GM18951 (cell line): ENCODE measurements around the gene PVRIG.
"Not testable (repeated sequence)": the region's sequence is repeated elsewhere in the genome, so short reads cannot be mapped to it uniquely, and the experiment has no call there.

Source experiments
- POLR2A ChIP-seq: IDR thresholded peaks from 4 replicates; pipeline ENCODE4 v1.6.1; 2011; ENCODE audit warnings: mild to moderate bottlenecking; ENCODE audit not compliant: insufficient read length, insufficient read depth; ENCODE audit errors: extremely low read depth
- in situ Hi-C: fragments of 300-500 bp; cut with MboI; formaldehyde crosslinking; loops from one replicate; pipeline ENCODE4 v1.12.0; 2022; ENCODE audit warnings: low sequenced_read_pairs, mixed read lengths, inconsistent platforms; ENCODE audit not compliant: unreplicated experiment

PVRIG gene

GRCh38 chr7:100219801-100220585 lies at the start of gene PVRIG:
PVRIG (plus strand) TSS chr7:100219949; CDS start chr7:100219971, 22 bp downstream.
- in situ Hi-C loops = loop anchor here (10.0 kb wide), 2 partner anchors 75 to 125 kb away; partner anchors contain the start of gene LAMTOR4

- in situ Hi-C loops = no loop called here
- no peak for TF ChIP-seq POLR2A
Measured at GRCh38 chr7:100170101-100170897, 49.5 kb upstream of the PVRIG start.

GRCh38 chr7:100171087-100171681 lies 48.6 kb upstream of the PVRIG start:
- no peak for TF ChIP-seq POLR2A
- in situ Hi-C loops = no loop called here

GRCh38 chr7:100171840-100172239 lies 47.9 kb upstream of the PVRIG start:
- in situ Hi-C loops = no loop called here
- no peak for TF ChIP-seq POLR2A

- in situ Hi-C loops = no loop called here
- TF ChIP-seq POLR2A = no peak
Measured at GRCh38 chr7:100173806-100174495, 45.8 kb upstream of the PVRIG start.

GRCh38 chr7:100174582-100174981 lies 45.2 kb upstream of the PVRIG start:
- in situ Hi-C loops = no loop called here
- TF ChIP-seq POLR2A = no peak

- in situ Hi-C loops = no loop called here
- TF ChIP-seq POLR2A = no peak
Measured at GRCh38 chr7:100175296-100175935, 44.3 kb upstream of the PVRIG start.

- no peak for TF ChIP-seq POLR2A
- in situ Hi-C loops = no loop called here
Measured at GRCh38 chr7:100176096-100177044, 43.4 kb upstream of the PVRIG start.

- in situ Hi-C loops = no loop called here
- TF ChIP-seq POLR2A = peak; percentile 59
Measured at GRCh38 chr7:100177045-100178001, 42.4 kb upstream of the PVRIG start, which contains the start of the genes GPC2 and STAG3. GPC2 (minus strand) TSS chr7:100177381; CDS start chr7:100177199, 182 bp downstream. STAG3 (plus strand) TSS chr7:100177918; CDS start chr7:100180557, 2,639 bp downstream.

GRCh38 chr7:100180084-100180483 lies 39.7 kb upstream of the PVRIG start:
- in situ Hi-C loops = not testable (repeated sequence)

GRCh38 chr7:100182616-100183015 lies 37.1 kb upstream of the PVRIG start:
- in situ Hi-C loops = not testable (repeated sequence)

GRCh38 chr7:100183090-100183489 lies 36.7 kb upstream of the PVRIG start:
- in situ Hi-C loops = not testable (repeated sequence)
